Chondrocyte (in vitro differentiated cells): ENCODE data around the gene RPL6. TPM values are rescaled to one million over a fixed set of nuclear protein-coding genes. Genes with fewer than 3 reads are reported as not detected.
"Not testable (repeated sequence)": the region's sequence is repeated elsewhere in the genome, so short reads cannot be mapped to it uniquely, and the experiment has no call there.

Source experiments
- DNase-seq: peaks from one replicate; pipeline ENCODE4 v3.0.0; 2021; ENCODE audit warnings: mixed read lengths, low spot score
- H3K27ac Mint-ChIP-seq: one replicate; pipeline ENCODE4 v1.8.0; 2021; ENCODE audit warnings: mild to moderate bottlenecking, moderate library complexity, mixed read lengths; ENCODE audit not compliant: unreplicated experiment
- H3K27me3 Mint-ChIP-seq: 2 replicates; pipeline ENCODE4 v1.8.0; 2021; ENCODE audit warnings: low read depth, mixed read lengths
- H3K36me3 Mint-ChIP-seq: 2 replicates; pipeline ENCODE4 v1.8.0; 2021; ENCODE audit warnings: low read depth, mixed read lengths
- H3K4me1 Mint-ChIP-seq: 2 replicates; pipeline ENCODE4 v1.8.0; 2021; ENCODE audit warnings: low read depth, mild to moderate bottlenecking, mixed read lengths
- H3K4me3 Mint-ChIP-seq: one replicate; pipeline ENCODE4 v1.8.0; 2021; ENCODE audit warnings: mild to moderate bottlenecking, moderate library complexity, mixed read lengths; ENCODE audit not compliant: unreplicated experiment
- H3K9me3 Mint-ChIP-seq: 2 replicates; pipeline ENCODE4 v1.8.0; 2021; ENCODE audit warnings: low read depth, mixed read lengths
- total RNA-seq: library from RNA; stranded (reverse); gene quantifications from 3 replicates; pipeline ENCODE4 v1.2.1, GENCODE V29; 2021
- TF ChIP-seq, protein P1 (sequence below): fragments of 200-600 bp; sonication (generic); IDR thresholded peaks from 2 replicates; pipeline ENCODE4 v1.5.0; 2021; ENCODE audit warnings: antibody characterized with exemption, mild to moderate bottlenecking, moderate library complexity

Gene RPL6
- total RNA-seq, 1 donor from 2014 or later, result 896 TPM

DNA sequence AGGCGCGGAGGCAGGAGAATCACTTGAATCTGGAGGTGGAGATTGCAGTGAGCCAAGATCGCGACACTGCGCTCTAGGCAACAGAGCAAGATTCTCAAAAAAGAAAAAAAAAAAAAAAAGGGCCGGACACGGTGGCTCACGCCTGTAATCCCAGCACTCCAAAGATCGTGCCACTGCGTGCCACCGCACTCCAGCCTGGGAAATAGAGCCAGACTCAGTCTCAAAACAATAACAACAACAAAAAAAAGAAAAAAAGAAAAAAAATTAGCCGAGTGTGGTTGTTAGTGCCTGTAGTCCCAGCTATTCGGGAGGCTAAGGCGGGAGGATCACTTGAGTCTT, 470 bp upstream of the RPL6 start:
- no peaks in the 10 kb centered on the region for H3K9me3 Mint-ChIP-seq
- peaks cover 38% of the 10 kb centered on the region for H3K4me1 Mint-ChIP-seq
- DNase-seq, result no peak
- peak overlapping the region; percentile 99 for H3K4me3 Mint-ChIP-seq
- H3K36me3 Mint-ChIP-seq, result peaks cover 30% of the 10 kb centered on the region
- TF ChIP-seq, protein P1, sequence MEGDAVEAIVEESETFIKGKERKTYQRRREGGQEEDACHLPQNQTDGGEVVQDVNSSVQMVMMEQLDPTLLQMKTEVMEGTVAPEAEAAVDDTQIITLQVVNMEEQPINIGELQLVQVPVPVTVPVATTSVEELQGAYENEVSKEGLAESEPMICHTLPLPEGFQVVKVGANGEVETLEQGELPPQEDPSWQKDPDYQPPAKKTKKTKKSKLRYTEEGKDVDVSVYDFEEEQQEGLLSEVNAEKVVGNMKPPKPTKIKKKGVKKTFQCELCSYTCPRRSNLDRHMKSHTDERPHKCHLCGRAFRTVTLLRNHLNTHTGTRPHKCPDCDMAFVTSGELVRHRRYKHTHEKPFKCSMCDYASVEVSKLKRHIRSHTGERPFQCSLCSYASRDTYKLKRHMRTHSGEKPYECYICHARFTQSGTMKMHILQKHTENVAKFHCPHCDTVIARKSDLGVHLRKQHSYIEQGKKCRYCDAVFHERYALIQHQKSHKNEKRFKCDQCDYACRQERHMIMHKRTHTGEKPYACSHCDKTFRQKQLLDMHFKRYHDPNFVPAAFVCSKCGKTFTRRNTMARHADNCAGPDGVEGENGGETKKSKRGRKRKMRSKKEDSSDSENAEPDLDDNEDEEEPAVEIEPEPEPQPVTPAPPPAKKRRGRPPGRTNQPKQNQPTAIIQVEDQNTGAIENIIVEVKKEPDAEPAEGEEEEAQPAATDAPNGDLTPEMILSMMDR, result no peak
- peak overlapping the region; percentile 99 for H3K27ac Mint-ChIP-seq
- H3K27me3 Mint-ChIP-seq, result no peaks in the 10 kb centered on the region

DNA sequence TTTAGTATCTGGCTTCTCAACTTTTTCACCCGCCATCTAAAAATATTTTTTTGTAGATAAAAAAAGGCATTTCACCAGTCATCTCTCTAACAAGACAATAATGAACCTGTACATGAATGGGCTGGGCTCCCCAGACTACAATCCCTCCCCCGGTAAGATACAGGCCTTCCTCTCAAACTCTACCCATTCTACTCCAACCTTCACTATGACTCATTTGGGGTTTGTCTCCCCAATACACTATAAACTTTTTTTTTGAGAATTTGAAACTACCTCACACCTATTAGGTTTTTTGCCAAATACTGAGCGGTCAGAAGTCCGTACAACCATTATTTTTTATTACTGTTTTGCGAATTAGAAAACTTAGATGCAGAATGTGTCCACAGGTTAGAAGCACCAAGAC, 784 bp downstream of the RPL6 start:
- H3K4me1 Mint-ChIP-seq, result peaks cover 38% of the 10 kb centered on the region
- H3K4me3 Mint-ChIP-seq, result peak overlapping the region; percentile 99
- peak overlapping the region; percentile 99 for H3K27ac Mint-ChIP-seq
- no peaks in the 10 kb centered on the region for H3K27me3 Mint-ChIP-seq
- peaks cover 35% of the 10 kb centered on the region for H3K36me3 Mint-ChIP-seq
- no peak for DNase-seq
- no peaks in the 10 kb centered on the region for H3K9me3 Mint-ChIP-seq
- TF ChIP-seq, protein P1, result no peak

DNA sequence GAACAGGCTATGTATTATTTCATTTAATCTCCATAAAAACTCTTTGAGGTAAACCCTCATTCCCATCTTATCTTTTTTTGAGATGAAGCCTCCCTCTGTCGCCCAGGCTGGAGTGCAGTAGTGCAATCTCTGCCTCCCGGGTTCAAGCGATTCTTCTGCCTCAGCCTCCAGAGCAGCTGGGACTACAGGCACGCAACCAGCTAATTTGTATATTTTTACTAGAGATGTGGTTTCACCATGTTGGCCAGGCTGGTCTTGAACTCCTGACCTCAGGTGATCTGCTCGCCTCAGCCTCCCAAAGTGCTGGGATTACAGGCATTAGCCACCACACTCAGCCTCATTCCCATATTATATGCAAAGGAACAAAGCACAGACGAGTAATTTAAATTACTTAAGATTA, 1.7 kb downstream of the RPL6 start:
- H3K36me3 Mint-ChIP-seq, result peaks cover 35% of the 10 kb centered on the region

DNA sequence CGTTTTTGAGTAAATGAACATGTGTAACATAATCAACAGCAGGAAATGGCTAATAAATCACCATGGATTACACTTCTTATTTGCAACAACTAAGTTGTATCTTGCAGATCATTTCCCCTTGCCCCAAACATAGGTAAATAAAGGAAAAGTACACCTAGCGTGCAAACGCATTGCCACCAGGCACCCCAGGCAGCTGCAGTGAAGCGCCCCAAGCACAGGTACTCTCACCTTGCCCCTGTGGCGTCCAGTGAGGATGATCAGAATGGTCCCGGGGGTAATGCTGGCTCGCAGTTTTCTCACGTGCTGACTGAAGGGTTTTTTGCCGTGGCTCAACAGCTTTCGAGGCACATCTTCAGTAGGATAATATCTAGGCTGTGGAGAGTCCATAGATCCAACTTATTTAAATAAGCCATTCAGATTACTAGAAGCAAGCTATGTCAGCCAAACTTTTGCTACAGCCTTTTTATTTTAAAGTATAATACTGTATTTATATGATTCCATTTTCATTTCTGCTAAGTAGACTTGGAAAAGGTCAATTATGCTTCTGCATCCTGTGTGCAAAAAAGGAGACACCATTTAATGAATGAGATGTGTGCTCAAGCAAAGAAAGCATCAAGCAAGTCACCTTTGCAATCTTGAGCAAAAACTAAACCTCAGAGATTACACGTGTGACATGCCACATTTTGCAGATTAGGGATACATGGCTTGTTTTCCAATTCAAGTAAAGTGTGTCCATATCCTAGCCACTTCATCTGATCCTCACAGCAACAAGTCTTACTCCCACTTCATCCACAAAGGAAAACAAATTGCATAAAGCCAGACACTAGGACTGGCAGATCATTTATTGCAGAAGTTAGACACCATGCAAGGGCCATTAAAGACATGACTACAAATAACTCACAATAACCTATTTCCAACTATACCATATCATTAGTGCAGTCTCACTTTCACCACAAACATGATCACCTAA, 2.6 kb downstream of the RPL6 start:
- Mint-ChIP-seq H3K9me3 (no peaks in the 10 kb centered on the region), H3K27ac (no peak overlapping the region), H3K4me3 (no peak overlapping the region), H3K4me1 (peaks cover 38% of the 10 kb centered on the region), H3K27me3 (no peaks in the 10 kb centered on the region), H3K36me3 (peaks cover 35% of the 10 kb centered on the region)
- DNase-seq, result no peak
- TF ChIP-seq, protein P1, result no peak

More for the DNA sequence above, 1.7 kb downstream of the RPL6 start:
- H3K27me3 Mint-ChIP-seq, H3K9me3 Mint-ChIP-seq, DNase-seq: not testable (repeated sequence)
- Mint-ChIP-seq H3K27ac (peak overlapping the region; percentile 18), H3K4me1 (peaks cover 38% of the 10 kb centered on the region), H3K4me3 (peak overlapping the region; percentile 99)

DNA sequence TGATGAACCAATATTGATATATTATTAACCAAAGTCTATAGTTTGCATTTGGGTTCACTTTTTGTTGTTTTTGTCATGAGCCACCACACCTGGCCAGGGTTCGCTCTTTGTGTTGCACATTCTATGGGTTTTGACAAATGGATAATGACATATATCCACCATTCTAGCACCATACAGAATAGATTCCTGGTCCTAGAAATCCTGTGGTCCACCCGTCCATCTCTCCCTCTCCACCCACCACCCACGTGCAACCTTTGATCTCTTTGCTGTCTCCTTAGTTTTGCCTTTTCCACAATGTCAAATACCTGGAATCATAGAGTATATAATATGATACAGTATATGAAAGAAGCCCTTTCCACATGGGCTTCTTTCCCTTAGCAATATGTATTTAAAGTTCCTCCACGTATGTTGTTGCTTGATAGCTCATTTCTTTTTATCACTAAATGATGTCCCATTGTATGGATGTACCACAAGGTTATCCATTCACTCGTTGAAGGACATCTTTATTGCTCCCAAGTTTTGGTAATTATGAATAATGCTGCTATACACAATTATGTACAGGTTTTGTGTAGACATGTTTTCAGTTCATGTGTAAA, 7.4 kb downstream of the RPL6 start:
- no peaks in the 10 kb centered on the region for H3K27me3 Mint-ChIP-seq
- peaks cover 20% of the 10 kb centered on the region for H3K36me3 Mint-ChIP-seq
- H3K27ac Mint-ChIP-seq, result no peak overlapping the region
- no peak overlapping the region for H3K4me3 Mint-ChIP-seq
- H3K4me1 Mint-ChIP-seq, result peaks cover 12% of the 10 kb centered on the region
- DNase-seq, result no peak
- TF ChIP-seq, protein P1, result no peak
- H3K9me3 Mint-ChIP-seq, result no peaks in the 10 kb centered on the region
